HCT116 (cell line): ENCODE data around the gene GP2.
"Not testable (repeated sequence)": the region's sequence is repeated elsewhere in the genome, so short reads cannot be mapped to it uniquely, and the experiment has no call there.

Source experiments
- CEBPB ChIP-seq: IDR thresholded peaks from 2 replicates; pipeline ENCODE4 v1.6.1; 2012; ENCODE audit warnings: low read depth
- CTCF ChIP-seq, 3 experiments: fragments of 200-600 bp in 1 of 3; sonication (generic) in 1 of 3; IDR thresholded peaks in 2 of 3; conservative IDR thresholded peaks in 1 of 3; 2 replicates each; pipeline ENCODE4 v1.5.1; 2012 to 2017; ENCODE audit warnings: low read depth in 2 of 3, low read length in 2 of 3, antibody characterized with exemption in 1 of 3, borderline replicate concordance in 1 of 3, control low read depth in 1 of 3, mild to moderate bottlenecking in 1 of 3, mixed read lengths in 1 of 3, mixed run types in 1 of 3, moderate library complexity in 1 of 3; ENCODE audit not compliant: insufficient read depth in 1 of 3
- EZH2 ChIP-seq: fragments of 200-600 bp; sonication (generic); IDR thresholded peaks from 2 replicates; pipeline ENCODE4 v1.6.1; 2017; ENCODE audit warnings: antibody characterized with exemption, mixed run types
- MAX ChIP-seq: IDR thresholded peaks from 2 replicates; pipeline ENCODE4 v1.6.1; 2012
- POLR2A ChIP-seq: IDR thresholded peaks from 2 replicates; pipeline ENCODE4 v1.7.0; 2011; ENCODE audit warnings: borderline replicate concordance; ENCODE audit not compliant: insufficient read depth, insufficient read length; ENCODE audit errors: extremely low read depth
- POLR2AphosphoS5 ChIP-seq: IDR thresholded peaks from 2 replicates; pipeline ENCODE4 v1.6.1; 2011; ENCODE audit warnings: mild to moderate bottlenecking, low read depth, low read length, moderate library complexity
- SIN3A ChIP-seq: IDR thresholded peaks from 2 replicates; pipeline ENCODE4 v1.6.1; 2012; ENCODE audit warnings: low read depth
- TCF7L2 ChIP-seq: IDR thresholded peaks from 2 replicates; pipeline ENCODE4 v1.7.0; 2011; ENCODE audit warnings: borderline replicate concordance, inconsistent platforms; ENCODE audit not compliant: insufficient read depth, insufficient read length; ENCODE audit errors: extremely low read depth
- YY1 ChIP-seq: IDR thresholded peaks from 2 replicates; pipeline ENCODE4 v1.6.1; 2011; ENCODE audit warnings: low read length, low read depth, moderate library complexity, mild to moderate bottlenecking; ENCODE audit not compliant: insufficient replicate concordance; ENCODE audit errors: extremely low read depth
- ZNF274 ChIP-seq: fragments of 200-500 bp; sonication (Bioruptor generic); IDR thresholded peaks from 2 replicates; pipeline ENCODE4 v1.6.1; 2014; ENCODE audit warnings: mild to moderate bottlenecking, low read depth, low read length, inconsistent platforms

GRCh38 chr16:20312536-20313095 lies 14.7 kb downstream of the GP2 start:
- not testable (repeated sequence) for TF ChIP-seq POLR2AphosphoS5; POLR2A; MAX; TCF7L2; CTCF (IDR thresholded peaks at IDR 0.05 in 2 of 3, conservative IDR thresholded peaks at IDR 0.05 in 1 of 3; ENCODE audit: borderline replicate concordance in 1 of 3, insufficient read depth in 1 of 3, low read depth in 2 of 3, low read length in 2 of 3); YY1; EZH2; CEBPB; ZNF274; SIN3A
